Measurements from ENCODE around the gene KCNQ1OT1.

The KCNQ1OT1 gene

DNA sequence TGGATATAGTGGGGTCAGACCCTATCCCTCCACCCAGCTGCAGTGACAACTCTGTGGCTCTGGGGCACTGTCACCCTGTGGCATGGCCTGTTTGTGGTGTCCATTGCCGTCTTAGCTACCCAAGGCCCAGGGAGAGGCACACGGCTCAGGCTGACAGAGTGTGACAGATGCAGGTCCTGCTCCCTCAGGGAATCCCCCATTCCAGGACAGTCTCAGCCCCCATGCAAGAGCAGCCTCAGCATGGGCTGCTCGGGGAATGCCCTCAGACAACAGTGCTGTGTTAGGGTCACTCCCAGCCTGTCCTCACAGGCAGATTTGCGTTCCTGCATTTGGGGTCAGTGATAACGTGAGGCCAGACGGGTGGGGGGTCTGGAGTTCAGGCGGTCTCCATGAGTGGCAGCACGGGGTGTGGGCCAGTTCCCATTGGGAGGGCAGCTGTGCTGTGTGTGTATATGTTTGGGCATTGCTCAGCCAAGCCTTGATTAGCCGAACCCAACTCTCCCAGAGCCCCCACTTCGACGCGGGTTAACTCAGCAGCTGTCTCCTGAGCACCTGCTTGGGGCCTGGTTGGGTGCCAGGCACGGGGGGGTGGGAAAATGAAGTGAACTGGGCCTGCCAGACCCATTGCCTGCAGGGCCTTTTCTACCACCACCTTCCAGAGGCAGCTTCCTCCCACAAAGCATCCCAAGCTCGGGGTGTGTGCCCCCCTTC lies 5.3 kb upstream of the KCNQ1OT1 start:
- WGBS (ENCODE audit: insufficient coverage), result 61% methylated on average over 11 of the region's 14 CpGs
- POLR2A ChIA-PET, result no interaction called here
- Histone ChIP-seq H3K4me1 (ENCODE audit: control extremely low read depth in 1 of 4, control insufficient read depth in 4 of 4, insufficient read depth in 4 of 4, low read length in 3 of 4) (peaks cover 0 to 24% (median 20%) of the 10 kb centered on the region in 4 experiments), H3K9me3 (ENCODE audit: control extremely low read depth in 1 of 5, control insufficient read depth in 4 of 5, insufficient read depth in 2 of 5, low read depth in 1 of 5, low read length in 4 of 5) (peaks cover 0 to 7% (median 3%) of the 10 kb centered on the region in 5 experiments), H3K27ac (ENCODE audit: insufficient read depth in 1 of 2, low read depth in 1 of 2, low read length in 2 of 2, poor library complexity in 1 of 2, severe bottlenecking in 2 of 2) (no peak overlapping the region), H3K4me3 (ENCODE audit: control insufficient read depth in 1 of 7, extremely low read depth in 1 of 7, insufficient read depth in 4 of 7, low read depth in 2 of 7, low read length in 6 of 7) (no peak overlapping the region), H3K27me3 (replicated peaks in 2 of 5; ENCODE audit: control insufficient read depth in 4 of 5, insufficient read depth in 5 of 5, low read length in 4 of 5) (no peaks in the 10 kb centered on the region), H3K36me3 (ENCODE audit: control insufficient read depth in 4 of 4, insufficient read depth in 4 of 4, low read length in 3 of 4) (no peaks in the 10 kb centered on the region)
- DNase-seq, result peak in 1 of 3 donors; percentile 10
- CTCF ChIA-PET, result interaction anchor here (1.1 kb wide), 1 partner anchor 180 kb away, joined by 3 read pairs; the partner anchor contains the start of gene CDKN1C

GRCh38 chr11:2704356-2704755 lies 4.6 kb upstream of the KCNQ1OT1 start:
- CTCF ChIA-PET, result no interaction called here
- Histone ChIP-seq H3K36me3 (ENCODE audit: control insufficient read depth in 4 of 4, insufficient read depth in 4 of 4, low read length in 3 of 4) (no peaks in the 10 kb centered on the region), H3K27ac (ENCODE audit: insufficient read depth in 1 of 2, low read depth in 1 of 2, low read length in 2 of 2, poor library complexity in 1 of 2, severe bottlenecking in 2 of 2) (no peak overlapping the region), H3K4me3 (ENCODE audit: control insufficient read depth in 1 of 7, extremely low read depth in 1 of 7, insufficient read depth in 4 of 7, low read depth in 2 of 7, low read length in 6 of 7) (no peak overlapping the region), H3K9me3 (ENCODE audit: control extremely low read depth in 1 of 5, control insufficient read depth in 4 of 5, insufficient read depth in 2 of 5, low read depth in 1 of 5, low read length in 4 of 5) (peaks cover 0 to 7% (median 3%) of the 10 kb centered on the region in 5 experiments), H3K4me1 (ENCODE audit: control extremely low read depth in 1 of 4, control insufficient read depth in 4 of 4, insufficient read depth in 4 of 4, low read length in 3 of 4) (peaks cover 0 to 24% (median 20%) of the 10 kb centered on the region in 4 experiments), H3K27me3 (replicated peaks in 2 of 5; ENCODE audit: control insufficient read depth in 4 of 5, insufficient read depth in 5 of 5, low read length in 4 of 5) (no peaks in the 10 kb centered on the region)
- 100% methylated on average over 1 of the region's 6 CpGs for WGBS (ENCODE audit: insufficient coverage)
- POLR2A ChIA-PET, result no interaction called here
- no peak for DNase-seq

DNA sequence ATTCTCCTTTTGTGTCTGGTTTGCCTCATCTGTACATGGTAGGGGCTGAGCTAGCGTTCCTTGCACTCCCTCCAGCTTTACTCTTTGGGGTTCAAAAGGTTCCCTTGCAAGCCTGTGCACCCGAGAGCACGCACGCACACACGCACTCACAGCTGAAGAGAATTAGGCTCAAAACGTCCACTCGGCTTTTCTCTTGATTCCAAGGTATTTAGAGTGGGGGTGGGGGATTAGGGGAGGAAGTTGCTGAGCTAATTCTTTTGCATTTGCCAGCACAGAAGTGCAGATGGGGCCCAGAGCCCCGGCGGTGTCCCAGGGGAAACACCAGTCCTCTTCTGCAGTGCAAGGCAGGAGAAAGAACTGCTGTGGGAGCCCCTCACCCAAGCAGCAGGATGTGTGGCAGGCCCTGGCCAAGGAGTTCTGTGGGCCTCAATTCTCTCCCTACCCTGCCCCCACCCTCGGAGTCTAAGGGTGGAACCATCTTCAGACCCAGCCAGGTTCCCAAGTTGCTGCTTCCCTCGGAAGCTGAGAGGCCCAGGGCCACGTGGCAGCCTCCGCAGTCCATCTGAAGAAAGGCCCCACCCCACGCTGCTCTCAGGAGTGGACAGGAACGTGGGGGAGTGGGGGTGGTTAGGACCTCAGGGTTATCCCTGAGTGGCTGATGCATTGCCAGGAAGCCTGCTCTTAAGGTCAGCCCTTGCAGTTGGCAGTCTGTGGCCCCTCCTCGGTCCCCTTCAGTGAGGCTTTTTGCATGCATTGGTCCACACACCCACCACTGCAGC lies 3.8 kb upstream of the KCNQ1OT1 start:
- peak in 1 of 3 donors; percentile 22 for DNase-seq
- 65% methylated on average over 13 of the region's 16 CpGs for WGBS (ENCODE audit: insufficient coverage)
- peaks cover 0 to 9% (median 4%) of the 10 kb centered on the region in 5 experiments for H3K9me3 ChIP-seq (ENCODE audit: control extremely low read depth in 1 of 5, control insufficient read depth in 4 of 5, insufficient read depth in 2 of 5, low read depth in 1 of 5, low read length in 4 of 5)
- peak overlapping the region in 1 of 7 experiments; percentile 15 for H3K4me3 ChIP-seq (ENCODE audit: control insufficient read depth in 1 of 7, extremely low read depth in 1 of 7, insufficient read depth in 4 of 7, low read depth in 2 of 7, low read length in 6 of 7)
- no peak overlapping the region for H3K27ac ChIP-seq (ENCODE audit: insufficient read depth in 1 of 2, low read depth in 1 of 2, low read length in 2 of 2, poor library complexity in 1 of 2, severe bottlenecking in 2 of 2)
- H3K36me3 ChIP-seq (ENCODE audit: control insufficient read depth in 4 of 4, insufficient read depth in 4 of 4, low read length in 3 of 4), result no peaks in the 10 kb centered on the region
- POLR2A ChIA-PET, result no interaction called here
- H3K27me3 ChIP-seq (replicated peaks in 2 of 5; ENCODE audit: control insufficient read depth in 4 of 5, insufficient read depth in 5 of 5, low read length in 4 of 5), result no peaks in the 10 kb centered on the region
- CTCF ChIA-PET, result interaction anchor here (2.5 kb wide), 1 partner anchor 185 kb away, joined by 10 read pairs; no protein-coding TSS in a partner anchor
- H3K4me1 ChIP-seq (ENCODE audit: control extremely low read depth in 1 of 4, control insufficient read depth in 4 of 4, insufficient read depth in 4 of 4, low read length in 3 of 4), result peaks cover 0 to 29% (median 23%) of the 10 kb centered on the region in 4 experiments

DNA sequence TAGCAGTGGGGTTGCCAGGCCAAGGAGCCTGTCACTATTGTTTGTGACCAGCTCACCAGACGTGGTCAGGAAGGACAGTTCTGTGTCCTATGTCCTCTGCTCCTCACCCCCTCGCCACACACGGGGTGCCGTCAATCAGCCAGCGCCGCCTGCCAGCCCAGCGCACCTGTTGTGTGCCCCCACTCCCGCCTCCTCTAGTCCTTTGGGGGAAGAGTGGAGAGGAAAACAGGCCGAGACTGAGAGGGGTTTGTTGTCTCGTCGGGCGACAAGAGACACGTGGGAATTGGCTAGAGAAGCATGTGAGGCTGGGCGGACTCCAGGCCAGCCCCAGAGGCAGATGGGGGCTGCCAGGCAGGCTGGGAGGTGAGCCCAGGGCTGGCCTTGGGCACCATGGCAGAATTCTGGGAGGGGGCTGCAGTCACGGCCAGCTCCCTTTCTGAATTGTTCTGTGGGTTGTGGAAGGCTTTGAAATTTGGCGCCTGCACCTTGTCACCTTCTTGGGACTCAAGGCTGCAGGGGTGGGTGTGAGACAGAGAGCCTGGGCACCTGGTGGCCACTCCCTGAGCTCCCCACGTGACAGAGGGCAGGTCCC lies 3.1 kb upstream of the KCNQ1OT1 start:
- 87% methylated on average over 15 of the region's 17 CpGs for WGBS (ENCODE audit: insufficient coverage)
- H3K27ac ChIP-seq (ENCODE audit: insufficient read depth in 1 of 2, low read depth in 1 of 2, low read length in 2 of 2, poor library complexity in 1 of 2, severe bottlenecking in 2 of 2), result no peak overlapping the region
- H3K36me3 ChIP-seq (ENCODE audit: control insufficient read depth in 4 of 4, insufficient read depth in 4 of 4, low read length in 3 of 4), result no peaks in the 10 kb centered on the region
- POLR2A ChIA-PET, result interaction anchor here (0.8 kb wide), 1 partner anchor 124 kb away, joined by 3 read pairs; no protein-coding TSS in a partner anchor
- CTCF ChIA-PET, result interaction anchor here (0.8 to 2.5 kb wide), 5 partner anchors 11 to 186 kb away, joined by 3 to 10 read pairs (median 4); no protein-coding TSS in a partner anchor
- H3K9me3 ChIP-seq (ENCODE audit: control extremely low read depth in 1 of 5, control insufficient read depth in 4 of 5, insufficient read depth in 2 of 5, low read depth in 1 of 5, low read length in 4 of 5), result peaks cover 0 to 9% (median 4%) of the 10 kb centered on the region in 5 experiments
- H3K27me3 ChIP-seq (replicated peaks in 2 of 5; ENCODE audit: control insufficient read depth in 4 of 5, insufficient read depth in 5 of 5, low read length in 4 of 5), result no peaks in the 10 kb centered on the region
- DNase-seq, result no peak
- H3K4me1 ChIP-seq (ENCODE audit: control extremely low read depth in 1 of 4, control insufficient read depth in 4 of 4, insufficient read depth in 4 of 4, low read length in 3 of 4), result peaks cover 0 to 33% (median 24%) of the 10 kb centered on the region in 4 experiments
- H3K4me3 ChIP-seq (ENCODE audit: control insufficient read depth in 1 of 7, extremely low read depth in 1 of 7, insufficient read depth in 4 of 7, low read depth in 2 of 7, low read length in 6 of 7), result no peak overlapping the region

- H3K4me1 ChIP-seq (ENCODE audit: control extremely low read depth in 1 of 4, control insufficient read depth in 4 of 4, insufficient read depth in 4 of 4, low read length in 3 of 4), result peaks cover 4 to 37% (median 24%) of the 10 kb centered on the region in 4 experiments
- H3K4me3 ChIP-seq (ENCODE audit: control insufficient read depth in 1 of 7, extremely low read depth in 1 of 7, insufficient read depth in 4 of 7, low read depth in 2 of 7, low read length in 6 of 7), result no peak overlapping the region
- ChIA-PET POLR2A (interaction anchor here (0.8 kb wide), 1 partner anchor 125 kb away, joined by 3 read pairs; no protein-coding TSS in a partner anchor), CTCF (interaction anchor here (0.7 to 2.5 kb wide), 6 partner anchors 12 to 187 kb away, joined by 3 to 10 read pairs (median 4); no protein-coding TSS in a partner anchor)
- no peaks in the 10 kb centered on the region for H3K36me3 ChIP-seq (ENCODE audit: control insufficient read depth in 4 of 4, insufficient read depth in 4 of 4, low read length in 3 of 4)
- DNase-seq, result no peak
- peaks cover 0 to 9% (median 4%) of the 10 kb centered on the region in 5 experiments for H3K9me3 ChIP-seq (ENCODE audit: control extremely low read depth in 1 of 5, control insufficient read depth in 4 of 5, insufficient read depth in 2 of 5, low read depth in 1 of 5, low read length in 4 of 5)
- 100% methylated on average over 3 of the region's 5 CpGs for WGBS (ENCODE audit: insufficient coverage)
- H3K27me3 ChIP-seq (replicated peaks in 2 of 5; ENCODE audit: control insufficient read depth in 4 of 5, insufficient read depth in 5 of 5, low read length in 4 of 5), result no peaks in the 10 kb centered on the region
- H3K27ac ChIP-seq (ENCODE audit: insufficient read depth in 1 of 2, low read depth in 1 of 2, low read length in 2 of 2, poor library complexity in 1 of 2, severe bottlenecking in 2 of 2), result no peak overlapping the region
These were observed 2.2 kb upstream of the KCNQ1OT1 start for GRCh38 chr11:2701898-2702434.

GRCh38 chr11:2701230-2701629 lies 1.4 kb upstream of the KCNQ1OT1 start:
- peaks cover 4 to 37% (median 24%) of the 10 kb centered on the region in 4 experiments for H3K4me1 ChIP-seq (ENCODE audit: control extremely low read depth in 1 of 4, control insufficient read depth in 4 of 4, insufficient read depth in 4 of 4, low read length in 3 of 4)
- H3K27ac ChIP-seq (ENCODE audit: insufficient read depth in 1 of 2, low read depth in 1 of 2, low read length in 2 of 2, poor library complexity in 1 of 2, severe bottlenecking in 2 of 2), result peak overlapping the region in 1 of 2 experiments; percentile 68
- peaks cover 0 to 9% (median under 1%) of the 10 kb centered on the region in 5 experiments for H3K9me3 ChIP-seq (ENCODE audit: control extremely low read depth in 1 of 5, control insufficient read depth in 4 of 5, insufficient read depth in 2 of 5, low read depth in 1 of 5, low read length in 4 of 5)
- no peaks in the 10 kb centered on the region for H3K27me3 ChIP-seq (replicated peaks in 2 of 5; ENCODE audit: control insufficient read depth in 4 of 5, insufficient read depth in 5 of 5, low read length in 4 of 5)
- POLR2A ChIA-PET, result no interaction called here
- WGBS (ENCODE audit: insufficient coverage), result 90% methylated on average over 6 of the region's 7 CpGs
- DNase-seq, result no peak
- H3K36me3 ChIP-seq (ENCODE audit: control insufficient read depth in 4 of 4, insufficient read depth in 4 of 4, low read length in 3 of 4), result no peaks in the 10 kb centered on the region
- CTCF ChIA-PET, result interaction anchor here (0.7 to 2.5 kb wide), 2 partner anchors 168 to 187 kb away, joined by 3 to 10 read pairs; no protein-coding TSS in a partner anchor
- H3K4me3 ChIP-seq (ENCODE audit: control insufficient read depth in 1 of 7, extremely low read depth in 1 of 7, insufficient read depth in 4 of 7, low read depth in 2 of 7, low read length in 6 of 7), result no peak overlapping the region
